22Rv1 (cell line): ENCODE data around the gene NINJ2.

ENCODE experiments used
- ZFX ChIP-seq: fragments of 450-650 bp; IDR thresholded peaks from 2 replicates; pipeline ENCODE4 v1.6.1; 2017; ENCODE audit warnings: antibody characterized with exemption, borderline replicate concordance
- TF ChIP-seq, protein P1 (sequence below): fragments of 450-650 bp; IDR thresholded peaks from 2 replicates; pipeline ENCODE4 v1.5.1; 2017; ENCODE audit warnings: mild to moderate bottlenecking

DNA sequence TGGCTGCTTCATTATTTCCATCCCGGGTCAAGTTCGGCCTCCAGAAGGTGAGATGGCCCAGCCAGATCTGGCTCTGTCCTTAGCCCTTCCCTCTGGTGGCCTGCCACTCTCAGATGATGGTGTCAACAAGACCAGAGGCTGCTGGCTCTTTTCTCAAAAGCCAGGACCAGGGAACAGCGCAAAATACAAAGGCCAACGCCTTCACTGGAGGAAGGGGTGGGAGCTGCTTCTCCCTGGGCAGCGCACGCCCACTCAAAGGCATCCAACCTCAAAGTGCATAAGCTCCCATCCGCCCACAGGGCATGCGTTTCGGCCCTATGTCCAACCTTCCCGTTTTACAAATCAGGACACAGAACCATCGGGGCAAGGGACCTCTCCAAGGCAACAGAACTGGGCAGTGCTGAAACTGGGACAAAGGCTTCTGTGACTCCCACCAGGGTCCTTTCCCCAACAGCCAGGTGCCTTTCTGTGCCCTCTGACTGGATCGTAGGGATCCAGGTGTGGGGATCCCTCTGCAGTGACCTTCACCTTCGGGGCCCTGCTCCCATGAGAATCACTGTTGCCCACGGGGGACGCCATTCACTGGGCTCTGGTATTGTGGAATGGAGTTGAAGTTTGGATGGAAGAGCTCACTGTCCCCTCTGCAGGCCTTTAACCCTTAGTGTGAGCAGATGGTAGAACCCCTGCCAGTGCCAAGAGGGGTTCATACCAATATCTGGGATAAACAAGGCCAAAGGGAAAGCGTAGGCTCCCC, 76.8 kb downstream of the NINJ2 start:
- TF ChIP-seq, protein P1, sequence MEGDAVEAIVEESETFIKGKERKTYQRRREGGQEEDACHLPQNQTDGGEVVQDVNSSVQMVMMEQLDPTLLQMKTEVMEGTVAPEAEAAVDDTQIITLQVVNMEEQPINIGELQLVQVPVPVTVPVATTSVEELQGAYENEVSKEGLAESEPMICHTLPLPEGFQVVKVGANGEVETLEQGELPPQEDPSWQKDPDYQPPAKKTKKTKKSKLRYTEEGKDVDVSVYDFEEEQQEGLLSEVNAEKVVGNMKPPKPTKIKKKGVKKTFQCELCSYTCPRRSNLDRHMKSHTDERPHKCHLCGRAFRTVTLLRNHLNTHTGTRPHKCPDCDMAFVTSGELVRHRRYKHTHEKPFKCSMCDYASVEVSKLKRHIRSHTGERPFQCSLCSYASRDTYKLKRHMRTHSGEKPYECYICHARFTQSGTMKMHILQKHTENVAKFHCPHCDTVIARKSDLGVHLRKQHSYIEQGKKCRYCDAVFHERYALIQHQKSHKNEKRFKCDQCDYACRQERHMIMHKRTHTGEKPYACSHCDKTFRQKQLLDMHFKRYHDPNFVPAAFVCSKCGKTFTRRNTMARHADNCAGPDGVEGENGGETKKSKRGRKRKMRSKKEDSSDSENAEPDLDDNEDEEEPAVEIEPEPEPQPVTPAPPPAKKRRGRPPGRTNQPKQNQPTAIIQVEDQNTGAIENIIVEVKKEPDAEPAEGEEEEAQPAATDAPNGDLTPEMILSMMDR = no peak
- no peak for TF ChIP-seq ZFX
